CD4-positive, alpha-beta T cell treated with Interferon gamma for 1 hour (primary cell): Measurements from ENCODE around the gene UBASH3A.

Experiments used
- DNase-seq: peaks from one replicate; pipeline ENCODE4 v3.0.0-alpha.2; 2020

The UBASH3A gene

DNA sequence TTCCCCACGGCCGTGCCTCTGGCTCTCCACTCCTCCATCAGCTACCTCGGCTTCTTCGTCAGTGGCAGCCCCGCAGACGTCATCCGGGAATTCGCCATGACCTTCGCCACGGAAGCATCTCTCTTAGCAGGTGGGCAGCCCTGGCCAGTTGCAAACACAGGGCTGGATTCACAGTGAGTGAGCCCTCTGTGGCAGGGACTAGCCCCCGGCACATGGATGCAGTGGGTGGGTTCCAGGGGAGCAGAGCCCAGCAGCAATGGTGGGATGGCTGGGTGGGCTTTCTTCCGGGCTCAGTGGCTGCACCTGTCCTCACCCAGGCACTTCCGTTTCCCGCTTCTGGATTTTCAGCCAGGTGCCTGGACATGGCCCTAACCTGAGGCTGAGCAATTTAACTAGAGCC, 9.4 kb downstream of the UBASH3A start:
- no peak for DNase-seq

DNA sequence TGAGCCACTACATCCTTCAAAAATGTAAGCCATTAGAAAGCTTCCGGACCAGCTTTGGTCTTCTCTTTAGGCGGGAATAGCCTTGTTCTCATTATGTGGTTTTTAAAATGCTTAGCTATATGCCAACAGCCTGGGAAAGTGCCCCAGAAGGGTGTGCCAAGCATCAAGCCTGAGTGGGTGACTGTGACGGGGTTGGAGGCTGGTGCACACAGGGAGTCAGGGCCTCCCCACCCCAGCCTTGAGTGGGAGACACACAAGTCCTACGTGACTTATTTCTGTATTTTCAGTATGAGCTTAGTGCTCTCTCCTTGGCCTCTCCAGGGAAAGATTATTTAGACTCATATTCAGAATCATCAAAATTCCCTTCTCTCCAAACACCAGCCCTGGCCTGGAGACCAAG, 9.8 kb downstream of the UBASH3A start:
- no peak for DNase-seq

DNA sequence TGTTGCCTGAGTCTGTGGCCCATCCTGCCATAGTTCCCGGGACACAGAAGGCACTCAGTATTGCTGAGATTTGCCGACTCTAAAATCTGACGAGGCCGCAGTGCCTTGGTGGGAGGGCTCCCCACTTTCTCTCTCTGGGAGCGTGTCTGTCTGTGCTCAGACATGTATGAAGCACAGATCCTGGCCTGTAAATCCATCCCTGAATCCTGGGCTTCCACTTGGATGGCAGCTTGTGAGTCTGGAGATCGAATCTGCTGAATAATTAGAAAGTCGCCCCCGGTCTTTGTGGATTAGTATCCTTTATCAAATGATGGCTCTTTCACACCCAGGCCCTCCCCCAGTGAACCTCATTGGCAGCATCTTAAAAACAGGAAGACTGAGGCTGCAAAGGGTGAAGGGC, 10.4 kb downstream of the UBASH3A start:
- no peak for DNase-seq

DNA sequence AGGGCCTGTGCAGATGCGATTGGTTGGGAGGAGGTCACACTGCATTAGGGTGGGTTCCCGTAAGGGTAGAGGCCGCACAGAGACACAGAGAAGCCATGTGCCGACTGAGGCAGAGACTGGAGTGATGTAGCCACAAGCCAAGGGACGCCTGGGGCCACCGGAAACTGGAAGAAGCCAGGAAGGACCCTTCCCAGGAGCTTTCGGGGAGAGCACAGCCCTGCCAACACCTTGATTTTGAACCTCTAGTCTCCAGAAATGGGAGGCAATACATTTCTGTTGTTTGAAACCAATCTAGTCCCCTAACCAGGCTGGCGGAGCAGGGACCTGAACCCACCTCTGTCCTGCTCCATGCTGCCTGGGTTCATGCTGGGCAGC, 10.8 kb downstream of the UBASH3A start:
- DNase-seq, result no peak

DNA sequence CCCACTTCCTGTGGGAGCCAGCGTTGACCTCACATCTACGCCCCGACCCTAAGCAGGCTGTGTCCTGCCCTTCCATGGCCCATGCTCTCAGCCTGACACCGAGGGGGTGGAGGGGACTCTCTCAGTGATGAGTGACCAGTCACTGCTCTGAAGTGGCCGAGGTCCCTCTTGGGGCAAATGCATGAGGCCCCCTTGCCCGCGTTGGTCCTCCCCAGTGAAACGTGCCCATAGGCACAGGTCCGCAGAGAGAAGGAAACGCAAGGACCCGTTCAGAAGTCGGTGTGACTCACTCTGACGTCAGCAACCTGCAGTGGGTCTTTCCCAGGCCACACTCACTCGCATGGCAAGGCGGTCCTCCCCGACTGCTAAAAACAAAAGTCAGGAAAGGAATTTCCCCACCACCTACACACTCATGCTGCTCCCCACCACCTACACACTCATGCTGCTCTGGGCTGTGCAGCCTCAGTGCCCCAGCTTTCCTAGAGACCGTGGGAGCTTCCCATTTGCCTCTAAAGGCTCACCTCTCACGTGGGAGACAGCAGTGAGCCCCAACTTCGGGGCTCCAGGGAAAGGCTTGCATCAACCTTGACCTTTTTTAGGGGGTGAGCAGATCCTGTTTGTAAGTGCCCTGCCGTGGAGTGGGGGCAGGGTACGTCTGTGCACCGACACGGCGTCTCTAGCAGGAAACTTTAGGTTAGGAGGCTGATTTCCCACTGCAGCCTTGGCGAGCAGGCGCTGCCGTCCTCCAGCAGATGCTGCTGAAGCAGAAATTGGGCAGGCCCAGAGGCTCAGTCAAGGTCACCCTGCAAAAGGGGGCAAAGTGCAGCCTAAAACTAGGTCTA, 11.4 kb downstream of the UBASH3A start:
- peak; percentile 88 for DNase-seq

DNA sequence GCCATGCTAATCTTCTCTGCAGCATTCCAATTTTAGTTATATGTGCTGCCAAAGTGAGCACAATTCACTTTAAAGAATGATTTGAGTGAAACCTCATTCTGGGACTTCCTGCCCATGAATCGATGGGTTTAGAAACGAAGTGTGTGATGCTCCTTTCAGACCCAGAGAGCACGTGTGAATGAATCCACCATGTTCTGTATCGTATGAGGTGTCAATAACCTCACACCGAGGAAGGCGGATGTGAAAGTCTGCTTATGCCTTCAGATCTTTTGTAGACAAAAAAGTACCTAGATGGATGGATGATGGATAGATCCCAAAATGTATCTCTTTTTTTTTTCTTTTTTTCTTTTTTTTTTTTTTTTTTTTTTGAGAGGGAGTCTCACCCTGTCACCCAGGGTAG, 13.8 kb downstream of the UBASH3A start:
- DNase-seq, result no peak

DNA sequence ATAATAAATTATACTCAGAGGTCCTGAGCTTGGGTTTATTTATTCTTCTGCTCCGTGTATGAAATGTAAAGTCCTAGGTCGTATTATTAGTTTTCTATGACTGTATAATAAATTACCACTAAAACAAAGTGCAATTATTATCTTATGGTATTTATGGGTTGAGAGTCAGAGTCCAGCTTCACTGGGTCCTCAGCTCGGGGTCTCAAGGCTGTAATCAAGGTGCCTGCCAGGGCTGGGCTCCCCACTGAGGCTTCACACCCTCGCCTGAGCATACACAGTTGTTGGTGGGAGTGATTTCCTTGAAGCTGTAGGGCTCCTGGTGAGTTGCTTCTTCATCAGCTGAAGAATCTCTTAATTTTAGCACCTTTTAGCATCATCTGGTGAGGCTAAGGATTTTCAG, 15.2 kb downstream of the UBASH3A start:
- DNase-seq, result no peak

DNA sequence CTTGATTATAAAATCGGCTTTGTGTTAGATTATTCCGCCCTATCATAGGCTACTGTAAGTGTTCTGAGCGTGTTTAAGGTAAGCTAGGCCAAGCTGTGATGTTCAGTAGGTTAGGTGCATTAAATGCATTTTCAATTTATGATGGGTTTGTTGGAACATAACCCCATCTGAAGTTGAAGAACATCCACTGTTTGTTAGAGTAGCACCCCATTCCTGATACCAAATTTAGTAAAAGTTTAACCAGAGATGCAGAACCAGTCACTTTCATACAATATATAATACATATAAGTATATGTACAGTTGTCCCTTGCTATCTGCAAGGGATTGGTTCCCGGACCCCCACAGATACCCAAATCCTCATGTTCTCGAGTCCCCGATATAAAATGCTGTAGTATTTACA, 16.1 kb downstream of the UBASH3A start:
- no peak for DNase-seq

DNA sequence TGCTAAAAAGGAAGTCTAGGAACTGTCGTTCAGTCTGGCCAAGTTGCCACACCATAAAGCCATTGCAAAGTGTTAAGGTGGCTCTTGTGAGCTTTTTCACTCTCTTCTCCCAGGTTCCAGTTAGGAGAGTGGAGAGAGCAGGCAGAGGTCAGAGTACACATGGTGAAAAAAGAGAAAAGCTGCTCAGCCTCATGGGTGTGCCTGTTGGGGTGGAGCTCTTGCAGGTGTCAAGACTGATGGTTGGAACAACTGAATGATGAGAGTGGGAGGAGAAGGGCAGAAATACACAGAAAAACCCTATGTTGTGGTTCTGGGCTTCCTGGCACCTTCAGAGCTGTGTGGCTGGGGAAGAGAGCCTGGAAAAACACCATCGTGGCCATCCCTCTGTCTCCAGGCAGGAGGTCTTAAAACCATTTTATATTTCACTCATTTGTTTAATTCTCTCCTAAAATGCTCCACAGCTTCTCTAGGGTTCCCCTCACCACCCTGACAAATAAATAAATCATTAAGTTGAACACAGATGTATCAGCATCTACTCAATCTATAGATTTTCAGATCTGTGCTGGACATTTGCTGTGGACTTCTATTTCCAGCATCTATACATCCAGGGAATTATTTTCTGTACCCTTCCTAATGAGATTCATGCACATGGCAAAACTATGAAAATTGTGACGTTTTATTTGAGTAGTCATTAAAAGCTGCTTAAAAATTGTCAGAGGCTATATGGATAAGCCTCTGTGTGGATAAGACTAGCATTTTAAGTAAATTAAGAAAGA, 17.5 kb downstream of the UBASH3A start:
- DNase-seq, result no peak

DNA sequence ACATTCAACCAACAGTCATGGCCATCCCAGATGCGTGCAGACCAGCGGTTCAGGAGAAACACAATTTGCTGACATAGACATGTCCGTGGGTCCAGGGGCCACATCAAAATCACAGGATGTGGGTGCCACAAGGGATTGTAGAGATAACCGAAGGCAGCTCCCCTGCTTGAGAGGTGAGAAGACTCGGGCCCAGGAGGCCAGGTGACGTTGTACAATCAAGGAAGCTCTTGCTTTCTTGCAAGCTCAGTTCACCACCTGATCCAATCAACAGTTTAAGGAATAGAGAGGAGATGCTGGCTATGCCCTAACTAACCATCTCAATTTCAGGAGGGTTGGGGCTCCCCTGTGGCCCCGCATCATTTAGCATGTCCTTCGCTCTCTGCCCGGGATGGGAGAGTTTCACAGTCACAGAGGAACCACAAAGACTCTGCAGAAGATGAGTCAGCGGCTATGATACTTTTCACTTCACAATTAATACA, 19.5 kb downstream of the UBASH3A start:
- DNase-seq, result no peak

DNA sequence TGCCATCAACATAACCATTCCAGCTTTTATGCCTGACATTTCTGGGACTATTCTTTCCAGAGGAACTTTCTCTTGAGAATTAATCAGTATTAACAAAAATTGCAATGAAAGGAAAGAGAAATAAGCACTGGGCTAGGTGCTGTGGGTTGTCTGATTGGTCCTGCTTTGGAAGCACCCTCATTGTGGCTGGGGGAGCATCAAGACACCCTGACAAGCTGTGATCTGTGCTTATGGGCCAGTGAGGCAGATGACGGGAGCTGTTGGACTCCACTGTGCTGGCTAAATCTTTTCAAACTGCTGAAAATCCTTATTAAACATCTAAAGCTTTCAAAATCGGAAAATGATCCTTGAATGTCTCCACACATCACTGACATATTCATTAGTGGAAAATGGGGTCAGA, 20.0 kb downstream of the UBASH3A start:
- DNase-seq, result no peak

DNA sequence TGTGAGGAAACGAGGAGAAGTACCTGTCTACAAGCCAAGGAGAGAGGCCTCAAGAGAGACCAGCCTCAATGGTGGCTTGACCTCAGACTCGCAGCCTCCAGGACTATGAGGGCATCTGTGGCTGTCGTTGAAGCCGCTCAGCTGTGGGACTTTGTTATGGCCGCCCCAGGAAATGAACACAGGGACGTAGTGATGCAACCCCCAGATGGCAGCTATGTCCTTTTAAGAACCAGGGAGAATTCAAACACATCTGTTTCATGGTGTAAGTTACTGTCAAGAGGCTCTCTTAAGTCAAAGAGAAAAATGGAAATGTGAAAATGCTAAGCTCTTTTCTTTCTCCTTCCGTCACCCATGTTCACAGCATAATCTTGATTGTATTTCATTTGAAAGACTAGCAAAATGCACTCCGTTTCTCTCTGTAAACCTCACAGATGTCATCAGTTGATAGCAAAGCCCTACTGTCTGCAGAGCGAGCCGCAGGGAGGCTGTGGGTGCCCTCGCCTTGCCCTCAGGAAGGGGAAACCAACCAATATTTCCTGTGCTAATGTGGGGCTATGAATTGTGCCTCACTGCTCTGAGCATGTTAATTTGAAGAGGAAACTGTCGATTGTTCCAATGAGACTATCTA, 21.3 kb downstream of the UBASH3A start:
- peak; percentile 71 for DNase-seq

DNA sequence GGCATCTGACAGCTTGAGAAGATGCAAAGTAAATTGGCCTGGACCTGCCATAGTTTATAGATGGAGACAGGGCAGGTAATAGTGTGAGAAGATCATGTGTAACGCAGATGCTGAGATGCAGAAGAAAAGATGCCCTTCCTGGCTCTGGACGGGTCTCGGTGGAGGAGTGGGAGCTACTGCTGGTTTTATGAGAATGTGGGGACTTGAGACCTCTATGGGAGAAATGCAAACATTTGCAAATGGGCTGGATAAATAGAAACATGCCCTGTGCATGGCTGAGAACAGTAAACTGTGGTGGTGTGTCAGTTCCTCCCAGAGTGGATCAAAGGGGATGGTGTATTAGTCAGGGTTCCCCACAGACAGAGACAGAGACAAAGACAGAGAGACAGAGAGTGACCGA, 21.9 kb downstream of the UBASH3A start:
- DNase-seq, result no peak

DNA sequence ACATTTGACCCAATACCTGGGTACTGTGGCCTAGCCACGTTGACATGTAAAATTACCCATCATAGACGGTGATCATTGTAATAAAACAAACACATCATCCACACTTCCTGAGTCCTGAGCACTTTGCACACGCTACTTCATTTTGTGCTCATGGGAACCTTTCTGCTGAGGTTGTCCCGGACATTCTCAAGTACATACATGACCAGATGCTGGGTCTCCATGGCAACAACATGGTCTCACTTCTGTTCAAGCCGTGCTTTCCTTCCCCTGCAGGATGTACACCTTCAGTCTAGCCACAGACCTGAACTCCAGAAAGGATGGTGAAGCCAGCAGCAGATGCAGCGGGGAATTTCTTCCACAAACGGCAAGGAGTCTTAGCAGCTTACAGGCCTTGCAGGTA, 22.7 kb downstream of the UBASH3A start:
- DNase-seq, result no peak

DNA sequence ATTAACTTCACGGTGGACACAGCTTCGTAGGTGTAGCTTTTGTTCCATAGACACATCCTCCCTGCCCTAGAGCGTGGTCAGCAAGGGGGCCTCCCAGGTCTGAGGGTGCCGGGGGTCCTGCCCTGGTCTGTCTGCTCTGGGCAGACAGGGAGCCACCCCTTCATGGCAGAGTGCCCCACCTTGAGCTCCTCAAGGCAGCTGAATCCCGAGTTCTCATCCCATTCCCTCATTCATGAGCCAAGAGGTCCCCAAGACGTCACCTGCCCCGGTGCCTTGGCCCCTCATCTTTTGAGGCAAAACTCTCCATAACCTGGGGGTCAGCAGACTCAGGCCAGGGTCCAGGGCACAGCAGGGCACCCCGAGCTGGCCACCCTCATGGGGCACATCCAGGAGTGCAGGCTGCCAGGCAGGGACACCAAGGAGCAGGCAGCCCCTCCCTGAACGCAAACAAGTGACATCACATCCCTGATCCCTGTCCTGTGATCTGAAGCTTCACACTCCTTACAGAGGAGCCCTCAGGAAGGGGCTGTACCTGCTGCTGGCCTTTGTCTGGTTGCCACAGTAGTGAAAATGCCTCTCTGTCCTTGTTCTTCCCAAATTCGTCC, 23.3 kb downstream of the UBASH3A start:
- DNase-seq, result no peak

DNA sequence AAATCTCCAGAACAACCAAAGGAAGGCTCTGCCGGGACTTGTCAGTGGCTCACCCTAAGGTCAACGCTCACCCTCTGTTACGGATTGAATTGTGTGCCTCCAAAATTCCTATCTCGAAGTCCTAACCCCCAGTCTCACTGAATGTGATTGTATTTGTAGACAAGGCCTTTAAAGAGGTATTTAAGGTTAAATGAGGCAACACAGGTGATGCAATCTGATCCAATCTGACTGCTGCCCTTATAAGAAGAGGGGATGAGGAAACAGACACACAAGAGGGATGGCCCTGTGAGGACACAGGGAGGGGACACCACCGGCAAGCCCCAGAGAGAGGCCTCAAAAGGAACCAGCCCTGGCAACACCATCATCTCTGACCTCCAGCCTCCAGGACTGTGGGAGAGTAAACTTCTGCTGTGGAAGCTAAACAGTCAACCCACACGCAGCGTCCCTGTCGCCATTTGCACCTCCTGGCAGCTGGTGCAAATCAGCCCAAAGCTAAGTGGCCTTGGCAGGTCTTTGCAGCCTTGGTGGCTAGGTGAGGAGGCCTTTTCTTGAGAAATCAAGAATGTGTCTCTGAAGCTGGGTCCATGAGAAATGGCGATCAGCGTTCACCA, 24.2 kb downstream of the UBASH3A start:
- DNase-seq, result no peak

DNA sequence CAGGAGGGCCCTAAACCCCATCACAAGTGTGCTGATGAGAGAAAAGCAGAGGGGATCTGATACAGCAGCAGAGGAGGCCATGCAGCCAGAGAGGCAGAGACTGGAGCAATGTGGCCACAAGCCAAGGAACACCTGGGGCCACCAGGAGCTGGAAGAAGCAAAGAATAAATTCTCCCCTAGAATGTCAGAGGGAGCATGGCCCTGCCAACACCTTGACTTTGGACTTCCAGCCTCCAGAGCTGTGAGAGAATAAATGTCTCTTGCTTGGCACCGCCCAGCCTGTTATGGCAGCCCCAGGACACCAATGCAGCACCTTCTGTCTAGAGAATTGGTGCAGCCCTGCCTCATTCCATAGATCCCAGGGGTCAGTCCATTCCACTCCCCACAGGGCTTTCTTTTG, 25.3 kb downstream of the UBASH3A start:
- DNase-seq, result no peak

DNA sequence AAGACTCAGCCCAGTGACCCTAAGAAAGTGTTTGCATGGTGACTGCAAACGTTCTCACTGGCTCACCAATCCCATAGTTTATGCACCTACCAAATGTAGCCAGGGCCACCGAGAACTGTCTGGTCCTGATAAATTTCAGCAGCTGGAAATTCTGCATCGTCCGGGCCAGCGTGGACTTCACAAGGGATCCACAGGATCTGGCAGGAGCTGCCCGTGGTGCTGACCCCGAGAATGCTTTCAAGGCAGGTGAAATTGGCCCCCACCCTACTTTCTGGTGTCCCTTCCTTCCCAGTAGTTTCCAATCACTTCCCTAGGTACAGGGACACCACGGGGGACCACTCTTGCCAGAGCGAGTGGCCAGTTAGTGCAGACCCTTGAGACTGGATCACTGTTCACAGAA, 26.2 kb downstream of the UBASH3A start:
- no peak for DNase-seq

DNA sequence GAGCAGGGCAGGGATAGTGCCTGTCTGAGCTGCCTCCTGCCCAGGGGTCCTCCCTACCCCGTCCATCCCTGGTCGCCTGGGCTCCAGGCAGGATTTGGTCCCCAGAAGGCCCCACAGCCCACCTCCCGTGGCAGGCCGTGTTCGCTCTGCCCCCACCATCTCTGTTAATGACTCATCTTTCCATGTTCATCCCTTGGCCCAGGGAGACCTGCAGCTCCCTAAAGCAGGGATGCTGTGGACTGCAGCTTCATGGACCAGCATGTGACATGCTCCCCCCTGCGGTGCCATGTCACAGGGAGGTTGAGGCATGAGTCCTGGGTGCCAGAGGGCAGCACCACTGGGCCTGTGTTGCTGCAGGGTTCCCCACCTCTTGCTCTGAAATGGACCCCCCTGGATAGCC, 26.8 kb downstream of the UBASH3A start:
- no peak for DNase-seq

DNA sequence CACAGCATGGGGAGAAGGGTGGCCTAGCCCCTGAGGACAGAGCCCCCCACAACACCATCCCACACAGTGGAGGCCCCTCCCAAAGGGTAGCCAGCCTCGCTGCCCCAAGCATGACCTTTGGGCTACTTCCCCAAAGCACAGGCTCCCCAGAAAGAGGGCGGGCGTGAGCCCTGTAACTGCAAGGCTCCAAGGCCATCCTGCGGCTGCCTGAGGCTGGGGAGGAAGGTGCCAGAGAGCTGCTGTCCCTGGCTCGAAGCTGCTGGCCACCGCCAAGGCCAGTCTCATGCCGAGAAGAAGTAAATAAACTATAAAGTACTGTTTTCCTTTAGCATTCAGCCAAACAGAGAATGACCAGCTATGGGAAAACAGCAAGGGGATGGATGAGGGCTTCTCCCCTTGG, 27.5 kb downstream of the UBASH3A start:
- no peak for DNase-seq

DNA sequence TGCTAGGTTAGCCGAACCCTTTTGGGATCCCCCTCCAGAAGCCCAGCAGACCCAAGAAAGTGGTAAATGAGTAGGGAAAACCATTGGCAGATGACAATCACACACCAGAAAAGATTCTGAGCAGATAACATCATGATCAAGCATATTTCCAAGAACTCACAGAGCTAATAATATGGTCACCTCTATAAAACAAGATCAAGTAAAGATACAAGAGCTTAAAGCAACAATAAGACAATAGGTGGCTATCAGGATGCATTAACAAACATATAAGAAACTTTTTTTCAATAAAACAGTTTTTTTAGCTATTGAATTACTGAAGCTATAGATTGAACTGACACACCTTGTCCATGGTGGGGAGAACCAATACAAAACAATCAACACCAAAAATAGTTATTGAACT, 29.0 kb downstream of the UBASH3A start:
- no peak for DNase-seq

DNA sequence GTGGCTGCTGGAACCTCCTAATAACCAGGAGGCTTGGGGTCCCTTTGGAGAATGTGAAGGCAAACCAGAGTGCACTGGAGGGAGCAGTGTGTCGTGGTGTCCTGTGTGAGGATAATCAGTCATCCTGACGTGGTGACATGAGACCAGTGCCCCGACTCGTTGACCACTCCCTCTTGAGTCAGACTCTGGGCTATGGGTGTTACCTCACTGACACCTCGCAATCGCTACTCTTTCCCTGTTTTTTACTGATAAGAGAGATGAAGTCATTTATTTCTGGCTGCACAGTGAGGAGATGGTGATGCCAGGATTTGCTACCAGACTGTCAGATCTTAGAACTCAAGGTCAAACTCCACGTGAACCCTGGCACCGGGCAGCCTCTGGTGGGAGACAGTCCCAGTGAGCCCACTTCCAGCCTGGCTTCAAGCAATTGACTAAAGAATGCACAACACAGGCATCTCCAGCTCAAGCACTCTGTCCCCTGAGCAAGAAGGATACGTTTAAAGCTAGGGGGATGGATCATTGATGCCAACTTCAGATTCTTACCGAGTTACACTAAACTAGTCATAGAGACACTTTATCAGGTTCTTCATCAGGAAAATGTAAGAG, 30.3 kb downstream of the UBASH3A start:
- DNase-seq, result no peak

DNA sequence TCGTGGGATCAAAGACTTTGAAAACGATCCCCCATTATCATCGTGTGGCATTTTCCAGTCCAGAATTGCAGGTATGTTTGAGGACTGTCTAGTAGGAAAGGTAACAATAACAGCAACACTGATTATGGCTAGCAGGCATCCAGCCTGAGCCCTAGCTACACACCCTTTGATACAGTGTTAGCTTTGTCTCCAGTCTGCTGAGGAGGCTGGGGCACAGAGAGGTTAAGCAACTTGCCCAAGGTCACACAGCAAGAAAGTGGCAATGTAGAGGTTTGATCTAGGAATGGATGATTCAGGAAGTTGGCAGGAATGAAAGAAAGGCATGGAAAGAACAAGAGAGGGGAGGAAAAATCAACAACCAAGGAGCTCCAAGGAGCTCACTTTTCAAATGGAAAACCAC, 31.2 kb downstream of the UBASH3A start:
- DNase-seq, result no peak
